Neural progenitor cell (in vitro differentiated cells): ENCODE data around the gene CNOT1.

ENCODE experiments used
- CTCF ChIP-seq: fragments of 200-600 bp; sonication (generic); IDR thresholded peaks from 2 replicates; pipeline ENCODE4 v1.5.1; 2017; ENCODE audit warnings: antibody characterized with exemption, mild to moderate bottlenecking
- EZH2 ChIP-seq: fragments of 200-600 bp; sonication (generic); IDR thresholded peaks from 2 replicates; pipeline ENCODE4 v1.6.1; 2017; ENCODE audit warnings: antibody characterized with exemption, mild to moderate bottlenecking, moderate library complexity

- TF ChIP-seq CTCF (peak; percentile 34), EZH2 (no peak)
Observed at GRCh38 chr16:58638148-58639036, 8.8 kb upstream of the CNOT1 start.
